HG03196 (cell line): ENCODE results near the gene RNF157.
"Not testable (repeated sequence)": the region's sequence is repeated elsewhere in the genome, so short reads cannot be mapped to it uniquely, and the experiment has no call there.

Experiments used
- ATAC-seq: cut with Tn5 transposase; IDR thresholded peaks from one replicate; pipeline ENCODE4 v1.9.1; 2021; ENCODE audit not compliant: unreplicated experiment

Gene RNF157

GRCh38 chr17:76254275-76254674, 14.0 kb upstream of the RNF157 start:
- no peak for ATAC-seq

DNA sequence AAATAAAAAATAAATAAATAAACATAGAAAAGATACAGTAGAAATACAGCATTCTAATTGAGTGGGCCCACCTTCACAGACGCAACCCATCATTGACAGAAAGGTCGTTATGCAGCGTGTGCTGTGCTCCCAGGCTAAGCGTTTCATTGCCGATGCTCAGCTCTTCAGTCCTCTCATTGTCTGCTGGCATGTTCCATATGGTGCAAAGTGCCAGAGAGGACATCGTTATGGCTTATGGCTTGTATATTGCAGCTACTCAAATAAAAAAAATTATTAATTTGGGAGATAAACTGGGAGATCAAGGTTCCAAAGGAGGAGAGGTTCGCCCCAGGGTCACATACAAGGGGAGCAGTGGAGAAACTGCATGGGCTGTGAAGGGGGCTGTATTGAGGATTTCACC, 13.5 kb upstream of the RNF157 start:
- no peak for ATAC-seq

DNA sequence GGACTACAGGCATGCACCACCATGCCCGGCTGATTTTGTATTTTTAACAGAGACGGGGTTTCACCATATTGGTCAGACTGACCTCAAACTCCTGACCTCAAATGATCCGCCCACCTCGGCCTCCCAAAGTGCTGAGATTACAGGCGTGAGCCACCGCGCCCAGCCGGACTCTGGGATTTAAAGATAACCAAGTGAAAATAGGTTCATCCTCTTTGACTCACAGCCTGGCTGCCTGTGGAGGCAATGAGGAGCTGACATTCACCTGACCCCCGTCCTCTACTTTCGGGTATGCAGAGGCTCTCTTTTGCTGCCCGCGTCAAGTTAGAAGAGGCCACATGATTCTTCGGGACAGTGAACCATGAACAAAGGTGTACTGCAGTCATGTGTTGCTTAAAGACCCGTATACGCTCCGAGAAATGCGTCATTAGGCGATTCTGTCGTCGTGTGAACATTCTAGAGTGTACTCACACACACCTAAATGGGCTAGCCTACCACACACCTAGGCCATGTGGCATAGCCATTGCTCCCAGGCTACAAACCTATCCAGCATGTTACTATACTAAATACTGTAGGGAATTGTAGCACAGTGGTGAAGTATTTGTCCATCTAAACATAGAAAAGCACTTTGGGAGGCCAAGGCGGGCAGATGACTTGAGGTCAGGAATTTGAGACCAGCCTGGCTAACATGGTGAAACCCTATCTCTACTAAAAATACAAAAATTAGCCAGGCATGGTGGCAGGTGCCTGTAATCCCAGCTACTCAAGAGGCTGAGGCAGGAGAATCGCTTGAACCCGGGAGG, 12.9 kb upstream of the RNF157 start:
- ATAC-seq, result not testable (repeated sequence)

DNA sequence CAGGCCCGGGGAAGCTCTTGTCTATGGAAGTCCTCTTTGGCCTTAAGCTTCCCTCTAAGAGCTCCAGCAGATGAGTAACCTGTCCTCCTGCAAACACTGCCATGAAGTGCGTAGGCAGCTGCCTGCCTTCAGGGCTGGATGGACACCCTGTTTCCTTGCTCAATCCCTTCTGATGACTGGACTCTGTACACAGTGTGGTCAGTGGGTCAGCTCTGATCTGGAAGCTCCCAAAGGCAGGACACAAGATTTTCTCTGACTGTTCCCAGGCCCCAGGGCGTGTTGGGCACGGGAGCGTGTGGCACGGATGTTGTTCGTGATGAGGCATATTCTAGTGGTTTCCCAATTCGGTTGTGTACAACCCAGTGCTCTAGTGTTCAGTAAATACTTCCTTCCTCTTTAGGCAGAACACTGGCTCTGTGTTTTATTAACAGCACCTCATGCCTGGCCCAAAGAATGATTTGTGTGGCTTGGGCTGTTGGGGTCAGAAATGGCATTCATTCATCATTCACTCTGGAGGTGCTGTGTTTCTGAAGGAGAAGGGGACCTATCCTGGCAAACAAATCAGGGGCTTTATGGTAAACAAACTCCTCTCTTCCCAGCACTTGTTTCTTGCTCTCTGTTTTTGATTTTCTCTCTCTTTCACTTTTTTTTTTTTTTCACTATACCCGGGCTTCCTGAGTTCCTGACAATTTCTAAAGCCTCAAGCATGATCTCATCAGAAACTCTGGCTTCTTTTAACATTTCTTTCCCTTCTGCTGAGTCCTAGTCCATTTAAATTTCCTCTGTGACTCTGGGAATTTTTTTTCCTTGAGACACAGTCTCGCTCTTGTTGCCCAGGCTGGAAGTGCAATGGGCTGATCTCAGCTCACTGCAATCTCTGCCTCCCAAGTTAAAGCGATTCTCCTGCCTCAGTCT, 12.0 kb upstream of the RNF157 start:
- no peak for ATAC-seq

DNA sequence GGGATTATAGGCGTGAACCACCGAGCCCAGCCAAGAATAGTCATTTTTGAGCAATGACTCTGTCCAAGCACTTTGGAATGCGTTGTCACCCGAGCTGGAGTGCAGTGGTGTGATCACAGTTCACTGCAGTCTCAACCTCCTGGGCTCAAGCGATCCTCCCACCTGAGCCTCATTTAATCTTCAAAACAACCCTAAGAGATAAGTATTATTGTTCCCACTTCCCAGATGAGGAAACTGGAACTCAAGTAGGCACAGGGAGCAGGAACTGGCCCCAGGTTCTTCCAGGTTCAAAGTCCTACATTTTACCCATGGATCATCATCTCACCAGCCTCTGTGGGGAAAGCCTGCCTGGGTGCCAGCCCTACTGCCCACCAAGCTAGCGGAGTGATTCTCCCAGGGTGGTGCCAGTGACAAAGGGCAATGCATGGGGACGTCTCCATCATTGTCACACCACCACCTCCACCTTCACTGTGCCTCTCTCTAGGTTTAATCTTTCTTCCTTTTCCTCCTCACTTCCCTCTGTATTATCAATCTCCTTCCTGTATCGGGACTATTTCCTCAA, 11.3 kb upstream of the RNF157 start:
- ATAC-seq, result no peak

DNA sequence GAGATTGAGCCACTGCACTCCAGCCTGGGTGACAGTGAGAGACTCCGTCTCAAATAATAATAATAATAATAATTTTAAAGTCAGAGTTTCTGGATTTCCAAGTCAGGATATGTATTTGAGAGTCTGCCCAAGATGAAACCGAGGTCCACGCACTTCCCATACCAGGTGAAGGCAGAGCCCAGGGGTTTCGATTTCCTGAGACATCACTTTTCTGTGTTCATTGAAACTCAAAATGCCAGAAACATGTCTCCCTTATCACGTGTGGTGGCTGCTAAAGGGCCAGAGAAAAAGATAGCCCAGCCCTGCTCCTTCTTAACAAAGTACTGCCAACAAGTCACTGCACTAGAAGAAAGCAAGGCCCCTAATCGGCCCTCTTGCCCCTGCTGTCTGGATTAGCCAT, 9.8 kb upstream of the RNF157 start:
- ATAC-seq, result no peak

- ATAC-seq, result no peak
These were observed 7.9 kb upstream of the RNF157 start for GRCh38 chr17:76248013-76248782.

GRCh38 chr17:76247304-76247703, 7.0 kb upstream of the RNF157 start:
- no peak for ATAC-seq

DNA sequence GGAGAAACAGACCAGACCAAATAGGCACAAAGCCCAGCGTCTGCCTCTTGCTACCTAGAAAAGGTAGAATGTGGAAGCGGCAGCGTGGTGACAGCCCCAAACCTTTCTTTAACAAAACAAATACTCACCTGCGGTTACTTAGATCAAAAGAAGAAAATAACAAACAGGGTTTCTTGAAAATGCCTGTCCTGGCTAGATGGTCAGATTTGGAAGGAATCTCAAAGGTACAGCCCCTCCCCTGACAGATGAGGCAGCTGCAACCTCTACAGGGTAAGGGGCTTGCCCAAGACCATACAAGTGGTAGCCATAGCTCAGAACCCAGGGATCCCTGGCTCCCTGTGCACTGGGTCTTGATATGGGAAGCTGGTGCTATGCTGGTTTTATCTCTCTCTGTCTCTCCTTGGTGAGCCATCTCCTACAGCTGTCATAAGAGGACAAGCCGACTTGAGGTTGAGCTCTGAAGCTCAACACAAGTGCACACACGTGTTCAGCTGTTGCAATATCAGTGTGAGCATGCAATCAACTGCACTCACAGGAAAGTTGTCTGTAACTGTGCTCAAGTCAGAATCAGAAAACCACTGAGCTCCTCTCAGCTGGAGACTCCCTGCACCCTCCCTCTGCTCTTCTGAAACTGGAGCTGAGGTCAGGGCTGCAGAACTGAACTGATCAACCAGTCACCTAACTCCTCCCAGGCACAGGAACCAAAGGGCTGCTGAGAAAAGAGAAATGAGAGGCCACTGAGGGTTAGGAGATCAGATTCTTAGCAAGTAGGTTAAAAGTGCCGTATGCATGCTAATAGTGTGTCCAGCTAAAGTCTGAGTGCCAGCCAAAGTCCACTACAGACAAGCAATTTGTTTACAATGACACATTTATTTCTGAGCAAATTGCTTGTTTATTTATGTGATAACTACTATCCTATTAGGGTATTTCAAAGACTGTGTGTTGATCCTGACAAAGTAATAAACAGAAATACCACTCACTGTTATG, 6.1 kb upstream of the RNF157 start:
- ATAC-seq, result peak; percentile 89

- not testable (repeated sequence) for ATAC-seq
These were observed 4.4 kb upstream of the RNF157 start for GRCh38 chr17:76244721-76245120.

GRCh38 chr17:76243826-76244679, 3.8 kb upstream of the RNF157 start:
- ATAC-seq, result no peak

DNA sequence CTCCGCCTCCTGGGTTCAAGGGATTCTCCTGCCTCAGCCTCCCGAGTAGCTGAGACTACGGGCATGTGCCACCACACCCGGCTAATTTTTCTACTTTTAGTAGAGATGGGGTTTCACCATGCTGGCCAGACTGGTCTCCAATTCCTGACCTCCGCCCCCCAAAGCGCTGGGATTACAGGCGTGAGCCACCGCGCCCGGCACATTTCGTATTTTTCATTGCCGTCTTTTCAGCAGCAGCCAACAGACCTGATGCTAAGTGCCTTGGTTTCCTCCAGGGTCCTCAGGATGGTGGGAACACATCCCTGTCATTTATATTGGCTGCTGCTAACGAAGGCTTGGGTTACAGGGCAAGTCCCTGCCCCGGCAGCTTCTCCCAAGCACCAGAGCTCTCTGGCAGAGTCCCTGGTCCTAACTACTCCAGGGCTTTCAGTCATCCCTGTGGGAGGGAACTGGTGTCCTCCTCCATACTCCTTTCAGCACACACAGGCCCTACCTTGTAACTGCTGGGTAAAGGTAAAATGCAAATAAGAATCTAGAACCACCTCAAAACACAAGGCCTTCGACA, 1.5 kb upstream of the RNF157 start:
- ATAC-seq, result no peak

DNA sequence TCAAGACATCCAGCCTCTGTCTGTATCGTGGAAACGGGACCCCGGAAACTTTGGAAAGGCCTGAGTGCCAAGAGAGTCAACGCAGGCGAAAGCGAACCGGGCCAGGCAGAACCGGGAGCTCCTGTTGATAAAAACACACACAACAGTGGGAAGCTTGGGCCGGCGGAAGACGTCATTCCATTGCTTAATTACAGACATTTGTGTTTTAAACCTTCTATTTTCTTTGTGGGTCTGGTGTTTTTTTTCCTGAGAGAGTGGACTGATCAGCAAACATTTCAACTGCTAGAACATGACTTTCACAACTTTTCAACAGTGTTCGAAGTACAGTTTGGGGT, 878 bp upstream of the RNF157 start:
- ATAC-seq, result no peak

DNA sequence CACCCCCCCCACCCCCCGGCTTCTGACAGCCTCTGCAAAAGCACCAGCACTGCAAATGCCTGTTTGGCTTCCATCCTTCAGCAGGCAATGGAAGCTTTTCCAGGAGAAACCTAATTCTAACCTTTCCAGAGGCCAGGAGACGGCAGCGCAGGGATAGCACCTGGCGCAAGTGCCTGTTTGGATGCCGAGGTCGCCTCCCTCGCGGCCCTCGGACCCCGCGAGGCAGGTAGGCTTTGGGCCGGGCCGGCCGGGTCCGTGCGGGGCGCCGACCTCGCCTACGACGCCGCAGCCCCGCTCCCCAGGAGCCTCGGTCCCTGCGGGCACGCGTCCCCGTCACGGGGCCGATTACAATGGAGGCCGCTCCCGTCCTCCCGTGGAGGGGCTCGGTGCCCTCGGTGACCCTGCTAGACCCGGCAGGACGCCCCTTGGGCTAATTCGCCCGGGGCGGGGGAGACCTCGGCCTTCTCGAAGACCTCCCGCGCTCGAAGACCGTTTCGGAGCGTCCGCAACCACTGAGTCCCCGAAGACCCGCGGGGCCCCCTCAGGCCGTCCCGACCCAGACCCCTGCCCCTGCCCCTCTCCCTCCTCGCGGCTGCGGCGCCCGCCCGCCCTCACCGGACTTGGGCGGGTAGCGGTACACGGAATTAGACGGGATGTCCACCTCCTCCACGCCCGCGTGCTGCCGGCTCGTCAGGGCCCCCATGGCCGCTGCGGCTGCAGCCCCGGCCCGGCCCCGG, 587 bp downstream of the RNF157 start:
- peak; percentile 13 for ATAC-seq

DNA sequence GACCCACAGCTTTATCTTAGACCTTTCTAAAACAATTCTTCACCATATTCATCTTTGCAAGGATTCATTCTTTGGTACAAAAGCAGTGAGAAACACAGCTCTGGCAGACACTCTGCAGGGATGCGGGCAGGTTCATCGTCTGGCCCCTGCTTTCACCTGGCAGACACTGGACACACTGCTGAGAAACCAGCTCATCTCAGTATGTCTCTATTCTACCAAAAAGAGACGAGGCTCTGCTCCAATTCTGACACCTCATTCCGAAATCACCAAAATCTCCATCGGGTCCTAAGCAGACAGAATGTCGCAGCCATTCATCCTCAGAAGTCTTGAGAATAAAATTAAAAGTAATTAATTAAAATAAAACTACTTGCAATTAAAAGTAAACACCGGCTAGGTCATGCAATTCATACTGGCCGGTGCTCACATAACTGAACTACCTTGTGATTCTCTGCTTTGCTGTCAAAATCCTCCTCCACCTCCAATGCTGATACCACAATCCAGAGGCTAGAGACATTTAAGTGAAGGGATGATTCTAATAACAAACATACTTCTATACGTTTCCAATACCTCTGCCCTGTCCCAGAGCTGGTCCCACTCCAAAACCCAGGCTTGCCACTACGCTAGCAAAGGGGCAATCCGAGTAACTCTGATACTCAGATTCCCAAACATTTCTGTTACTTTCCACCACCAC, 1.3 kb downstream of the RNF157 start:
- no peak for ATAC-seq

- ATAC-seq, result no peak
These were observed 2.4 kb downstream of the RNF157 start for GRCh38 chr17:76237859-76238313.

DNA sequence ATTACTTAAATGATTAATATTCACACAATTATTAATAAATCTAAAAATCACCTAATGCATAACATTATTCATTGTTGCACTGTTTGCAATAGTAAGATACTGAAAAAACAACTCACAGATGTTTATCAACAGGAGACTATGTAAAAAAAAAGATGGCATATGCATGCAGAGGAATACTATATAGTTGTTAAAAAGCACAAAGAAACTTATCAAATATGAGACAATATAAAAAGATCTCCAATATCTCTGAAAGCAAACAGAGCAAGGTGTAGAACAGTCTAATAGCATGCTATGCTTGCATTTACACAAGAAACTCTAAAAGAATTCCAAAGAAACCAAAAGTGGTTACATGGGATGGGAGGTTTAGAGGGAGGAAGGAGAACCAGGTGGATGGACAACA, 3.7 kb downstream of the RNF157 start:
- ATAC-seq, result no peak
